ENCODE data around the gene COL6A2.
"Not testable (repeated sequence)": the region's sequence is repeated elsewhere in the genome, so short reads cannot be mapped to it uniquely, and the experiment has no call there.

Gene COL6A2

DNA sequence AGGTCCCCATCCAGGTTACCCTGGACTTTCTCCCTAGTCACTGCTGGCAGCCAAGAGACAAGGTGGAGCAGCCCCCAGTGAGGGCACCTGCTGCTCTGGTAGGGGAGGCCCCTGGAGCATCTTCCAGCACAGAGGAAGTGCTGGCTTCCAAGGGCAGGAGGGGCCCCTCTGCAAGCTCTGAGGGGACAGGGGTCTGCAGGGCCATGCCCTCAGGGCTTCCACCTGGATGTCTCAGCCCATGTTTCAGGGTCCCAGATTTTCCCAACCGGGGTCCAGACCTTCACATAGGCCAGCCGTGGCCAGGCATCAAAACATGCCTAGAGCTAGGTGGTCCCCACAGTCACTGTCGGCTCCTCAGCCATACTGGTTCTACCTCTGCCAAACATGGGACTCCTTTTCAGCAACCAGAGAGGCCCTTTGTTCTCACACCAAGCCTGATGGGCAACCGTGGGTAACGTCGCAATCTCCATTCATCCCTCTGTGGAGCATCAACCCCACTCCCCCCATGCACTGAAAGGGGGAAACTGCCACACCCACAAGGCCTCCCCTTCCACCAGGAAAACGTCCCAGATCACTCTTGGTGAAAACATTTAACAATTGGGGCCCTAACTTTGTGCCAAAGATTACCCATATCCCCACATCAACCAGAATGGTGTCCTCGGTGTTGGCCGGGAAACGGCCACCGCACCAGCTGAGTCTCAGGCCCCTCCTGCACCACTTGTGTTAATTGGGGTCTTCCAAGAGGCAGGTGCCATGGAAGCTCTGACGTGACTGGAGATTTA lies 1.9 kb upstream of the COL6A2 start:
- no peak for DNase-seq

- peak in 1 of 6 experiments; percentile 11 for DNase-seq
Measured at GRCh38 chr21:46096596-46097335, 1.1 kb upstream of the COL6A2 start.

DNA sequence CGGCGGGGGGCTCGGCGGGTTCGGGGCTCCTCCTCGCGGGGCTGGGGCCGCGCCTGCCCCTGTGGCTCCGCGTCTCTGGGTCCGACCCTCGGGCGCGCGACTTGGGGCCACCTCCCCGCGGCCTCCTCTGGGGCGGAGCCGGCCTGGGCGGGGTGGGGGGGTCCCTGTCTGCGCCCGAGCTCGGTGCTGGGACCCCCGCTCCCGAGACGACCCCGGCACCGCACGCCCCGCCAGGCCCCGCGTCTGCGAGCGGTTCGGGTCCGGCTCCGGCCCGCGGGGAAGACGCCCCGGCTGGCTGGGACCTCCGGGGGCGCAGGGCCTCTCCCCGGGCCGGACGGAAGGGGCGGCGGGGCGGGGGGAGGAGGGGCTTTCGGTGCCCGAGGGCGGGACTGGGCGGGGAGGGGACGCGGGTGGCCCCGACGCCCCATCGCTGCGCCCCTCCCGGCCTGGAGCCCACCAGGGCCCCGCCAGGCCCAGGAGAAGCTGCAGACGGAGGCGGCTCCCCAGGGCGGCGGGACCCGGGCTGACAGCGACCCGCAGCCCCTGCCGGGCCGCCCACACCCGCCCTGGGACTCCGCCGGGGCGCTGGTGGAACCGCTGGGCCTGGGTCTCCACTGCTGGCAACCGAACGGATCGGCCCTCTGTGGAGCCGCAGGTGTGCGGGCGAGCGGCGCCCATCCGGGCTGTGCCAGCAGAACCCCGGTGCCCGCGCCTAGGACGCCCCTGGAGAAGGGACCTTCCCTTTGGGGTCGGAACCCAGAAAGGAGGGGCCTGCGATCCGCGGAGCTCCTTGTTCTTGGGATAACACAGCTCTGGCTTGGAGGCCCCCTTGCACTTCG lies 610 bp downstream of the COL6A2 start:
- DNase-seq = peak in 4 of 6 experiments; percentile 16 to 31 (median 22)

- DNase-seq = no peak
Measured at GRCh38 chr21:46099476-46099875, 1.6 kb downstream of the COL6A2 start.

DNA sequence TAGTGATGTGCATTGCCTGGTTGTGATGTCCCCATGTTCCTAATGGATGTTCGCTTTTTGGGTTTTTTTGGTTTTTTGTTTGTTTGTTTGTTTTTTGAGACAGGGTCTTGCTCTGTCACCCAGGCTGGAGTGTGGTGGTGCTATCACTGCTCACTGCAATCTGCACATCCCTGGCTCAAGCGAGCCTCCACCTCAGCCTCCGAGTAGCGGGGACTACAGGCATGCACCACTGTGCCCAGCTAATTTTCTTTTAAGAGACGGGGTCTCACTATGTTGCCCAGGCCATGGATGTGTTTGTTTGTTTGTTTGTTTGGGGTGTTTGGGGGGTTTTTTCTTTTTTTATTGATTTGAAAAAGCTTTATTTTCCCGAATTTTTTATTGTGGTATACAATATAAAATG lies 2.1 kb downstream of the COL6A2 start:
- no peak for DNase-seq

DNA sequence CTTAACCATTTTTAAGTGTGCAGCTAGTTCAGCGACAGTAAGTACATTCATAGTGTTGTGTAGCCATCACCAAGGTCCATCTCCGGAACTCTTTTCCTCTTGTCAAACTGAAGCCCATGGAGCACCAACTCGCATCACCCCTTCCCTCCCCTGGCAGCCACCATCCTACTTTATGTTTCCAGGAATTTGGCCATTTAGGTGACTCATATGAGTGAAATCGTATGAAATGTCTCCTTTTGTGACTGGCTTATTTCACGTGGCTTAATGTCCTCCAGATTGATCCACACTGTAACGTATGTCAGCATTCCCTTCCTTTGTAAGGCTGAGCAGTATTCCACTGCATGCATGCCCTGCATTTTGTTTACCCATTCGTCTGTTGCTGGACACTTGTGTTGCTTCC lies 2.5 kb downstream of the COL6A2 start:
- no peak for DNase-seq

DNA sequence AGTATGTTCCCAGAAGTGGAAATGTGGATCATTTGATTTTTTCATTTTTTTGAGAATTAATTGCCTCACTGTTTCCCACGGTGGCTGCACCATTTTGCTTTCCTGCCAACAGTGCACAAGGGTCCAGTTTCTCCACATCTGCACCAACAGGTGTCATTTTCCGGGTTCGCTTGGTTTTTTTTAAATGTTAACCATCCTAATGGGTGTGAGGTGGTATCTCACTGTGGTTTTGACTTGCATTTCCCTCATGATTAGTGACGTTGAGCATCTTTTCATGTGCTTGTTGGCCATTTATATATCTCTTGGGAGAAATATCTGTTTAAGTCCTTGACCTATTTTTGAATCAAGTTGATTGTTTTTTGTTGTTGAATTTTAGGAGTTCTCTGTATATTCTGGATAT lies 3.0 kb downstream of the COL6A2 start:
- DNase-seq = no peak

- no peak for DNase-seq
Measured at GRCh38 chr21:46104104-46104503, 6.2 kb downstream of the COL6A2 start.

- not testable (repeated sequence) for DNase-seq
Measured at GRCh38 chr21:46107376-46107775, 9.5 kb downstream of the COL6A2 start.

DNA sequence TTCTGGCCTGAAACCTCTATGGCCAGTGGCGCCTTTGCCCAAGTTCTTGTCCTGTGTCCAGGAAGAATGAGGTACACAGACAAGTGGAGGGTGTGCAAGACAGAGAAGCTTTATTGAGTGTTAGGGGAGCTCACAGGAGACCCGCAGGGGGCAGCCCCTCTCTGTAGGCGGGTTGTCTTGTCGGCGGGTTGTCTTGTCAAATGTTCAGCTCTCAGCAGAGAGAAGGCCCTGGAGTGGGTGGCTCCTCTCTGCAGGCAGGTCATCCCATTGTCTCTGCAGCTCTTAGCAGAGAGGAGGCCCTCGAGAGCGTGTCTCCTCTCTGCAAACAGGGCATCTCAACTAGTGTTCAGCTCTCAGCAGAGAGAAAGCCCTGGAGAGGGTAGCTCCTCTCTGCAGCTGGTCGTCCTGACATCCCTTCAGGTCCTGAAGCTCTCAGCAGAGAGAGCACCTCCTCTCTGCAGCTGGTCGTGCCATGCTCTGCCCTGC lies 11.0 kb downstream of the COL6A2 start:
- DNase-seq = no peak

DNA sequence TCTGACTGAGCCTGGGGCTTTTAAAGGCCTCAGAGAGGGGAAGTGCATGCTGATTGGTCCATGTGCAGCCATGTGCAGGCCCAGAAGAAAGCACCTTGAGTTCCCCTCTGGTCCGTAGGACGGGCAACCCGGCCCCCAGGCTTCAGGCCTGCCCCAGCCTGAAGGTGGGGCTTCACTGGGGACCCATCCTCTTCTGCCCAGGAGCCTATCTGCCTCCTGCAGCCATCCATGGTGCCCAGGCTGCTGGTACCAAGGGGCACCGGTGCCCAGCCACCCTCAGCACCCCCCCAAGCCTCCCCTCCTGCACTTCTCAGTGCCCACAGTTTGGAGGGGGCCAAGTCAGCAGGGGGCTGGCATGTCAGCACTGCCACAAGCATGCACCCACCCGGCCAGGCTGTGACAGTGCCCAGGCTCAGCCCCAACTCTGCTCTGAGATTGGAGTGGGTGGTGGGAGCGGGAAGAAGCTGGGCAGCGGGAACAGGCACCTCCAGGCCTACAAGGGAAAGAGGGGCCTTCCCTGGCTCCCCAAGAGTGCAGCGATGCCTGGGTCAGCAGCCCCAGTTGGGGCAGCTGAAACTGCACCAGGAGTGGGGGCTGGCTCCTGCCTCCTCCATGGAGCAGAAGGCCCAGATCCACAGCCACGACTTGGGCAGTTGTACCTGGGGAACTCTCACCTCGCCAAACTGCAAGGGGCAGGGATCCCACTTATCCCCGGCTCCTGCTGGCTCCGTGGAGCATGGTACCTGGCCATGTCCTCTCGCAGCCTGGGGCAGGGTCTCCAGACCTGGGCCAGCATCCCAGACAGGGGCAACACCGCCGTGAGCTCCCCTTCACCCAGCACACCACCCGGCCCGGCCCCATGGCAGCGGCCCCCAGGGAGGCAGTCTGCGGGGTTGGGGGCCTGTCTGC lies 11.7 kb downstream of the COL6A2 start:
- DNase-seq = no peak

DNA sequence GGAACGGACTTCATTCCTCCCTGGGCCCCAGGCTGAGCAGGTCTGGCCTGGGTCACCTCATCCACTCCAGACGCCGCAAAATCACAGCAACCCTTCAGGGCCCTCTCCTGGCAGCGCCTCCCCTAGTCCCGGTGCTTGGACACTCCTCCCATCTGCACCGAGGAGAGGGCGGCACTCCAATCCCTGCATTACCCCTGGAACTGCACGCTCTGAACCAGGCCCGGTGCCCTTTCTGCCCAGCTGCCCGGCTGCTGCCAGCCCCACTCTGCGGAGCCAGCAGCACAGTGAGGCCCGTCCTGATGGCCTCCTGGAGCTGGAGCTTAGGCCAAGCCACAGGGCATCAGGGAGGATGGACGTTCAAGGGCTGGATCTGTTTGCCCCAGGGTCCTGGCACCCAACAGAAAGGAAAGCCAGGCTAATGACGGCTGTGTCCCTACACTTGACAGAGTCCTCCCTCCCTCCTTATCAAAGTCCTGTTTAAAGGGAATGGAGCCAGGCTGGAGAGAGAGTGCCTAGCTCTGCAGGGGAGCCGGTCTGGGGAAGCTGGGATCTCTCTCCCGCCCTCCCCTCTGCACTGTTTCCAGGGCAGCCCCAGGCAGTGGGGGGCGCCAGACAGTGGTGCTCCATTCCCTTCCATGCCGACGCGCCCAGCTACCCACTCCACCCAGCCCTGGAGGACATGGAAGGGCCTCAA lies 12.7 kb downstream of the COL6A2 start:
- DNase-seq = no peak

DNA sequence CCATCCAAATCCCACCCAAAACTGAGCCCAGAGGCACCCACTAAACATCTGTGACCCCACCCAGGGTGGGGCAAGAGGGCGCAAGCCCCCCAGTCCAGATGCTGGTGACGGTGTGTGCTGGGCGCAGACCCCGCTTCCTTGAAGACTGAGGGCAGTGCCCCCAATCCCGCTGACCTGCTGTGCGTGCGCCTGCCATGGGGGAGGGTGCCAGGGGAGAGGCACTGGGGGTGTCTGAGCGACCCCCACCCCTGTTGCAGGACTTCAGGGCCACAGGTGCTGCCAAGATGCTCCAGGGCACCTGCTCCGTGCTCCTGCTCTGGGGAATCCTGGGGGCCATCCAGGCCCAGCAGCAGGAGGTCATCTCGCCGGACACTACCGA lies 13.3 kb downstream of the COL6A2 start:
- no peak for DNase-seq

DNA sequence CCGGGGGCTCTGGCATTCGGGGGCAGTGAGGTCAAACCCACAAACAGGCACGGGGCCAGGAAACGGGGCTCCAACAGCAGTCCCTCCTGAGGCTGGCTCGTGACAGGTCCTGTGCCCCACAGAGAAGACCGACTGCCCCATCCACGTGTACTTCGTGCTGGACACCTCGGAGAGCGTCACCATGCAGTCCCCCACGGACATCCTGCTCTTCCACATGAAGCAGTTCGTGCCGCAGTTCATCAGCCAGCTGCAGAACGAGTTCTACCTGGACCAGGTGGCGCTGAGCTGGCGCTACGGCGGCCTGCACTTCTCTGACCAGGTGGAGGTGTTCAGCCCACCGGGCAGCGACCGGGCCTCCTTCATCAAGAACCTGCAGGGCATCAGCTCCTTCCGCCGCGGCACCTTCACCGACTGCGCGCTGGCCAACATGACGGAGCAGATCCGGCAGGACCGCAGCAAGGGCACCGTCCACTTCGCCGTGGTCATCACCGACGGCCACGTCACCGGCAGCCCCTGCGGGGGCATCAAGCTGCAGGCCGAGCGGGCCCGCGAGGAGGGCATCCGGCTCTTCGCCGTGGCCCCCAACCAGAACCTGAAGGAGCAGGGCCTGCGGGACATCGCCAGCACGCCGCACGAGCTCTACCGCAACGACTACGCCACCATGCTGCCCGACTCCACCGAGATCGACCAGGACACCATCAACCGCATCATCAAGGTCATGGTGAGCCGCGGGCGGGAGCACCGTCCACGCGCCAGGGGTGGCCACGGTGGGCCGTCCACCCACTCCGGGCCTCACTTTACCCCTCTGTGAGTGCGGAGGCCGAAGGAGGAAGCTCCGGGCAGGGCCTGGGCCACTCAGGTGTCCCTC lies 14.2 kb downstream of the COL6A2 start:
- no peak for DNase-seq

- DNase-seq = no peak
Measured at GRCh38 chr21:46112725-46113215, 14.9 kb downstream of the COL6A2 start.

- DNase-seq = no peak
Measured at GRCh38 chr21:46113497-46114176, 15.7 kb downstream of the COL6A2 start.

DNA sequence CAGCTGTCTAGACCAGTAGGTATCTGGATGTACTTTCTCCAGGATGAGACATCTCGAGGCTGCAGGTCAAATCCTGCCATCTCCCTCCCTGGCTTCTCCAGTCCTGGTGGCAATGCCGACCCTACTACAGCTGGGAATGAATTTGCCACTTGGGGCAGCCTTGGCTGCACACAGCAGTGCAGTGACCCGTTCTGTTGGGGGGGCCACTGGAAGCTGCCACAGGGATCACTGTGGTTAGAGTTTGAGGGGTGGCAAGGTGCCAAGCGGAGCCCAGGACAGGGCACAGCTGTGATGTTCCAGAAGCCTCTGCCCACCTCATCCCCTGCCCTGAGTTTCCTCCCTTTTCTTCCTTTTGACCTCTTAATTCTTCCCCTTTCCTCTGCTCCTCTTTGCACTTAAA lies 17.1 kb downstream of the COL6A2 start:
- no peak for DNase-seq

GRCh38 chr21:46115441-46116188 lies 17.7 kb downstream of the COL6A2 start:
- DNase-seq = no peak

GRCh38 chr21:46116189-46116775 lies 18.4 kb downstream of the COL6A2 start:
- no peak for DNase-seq
